Erythroblast (primary cell): ENCODE data around the gene MATK.

Source experiments
- DNase-seq, 2 experiments: peaks; one replicate each; lab custom pipeline; 2025; lab: John Stamatoyannopoulos, UW
- GATA1 ChIP-seq: IDR thresholded peaks from 2 replicates; pipeline ENCODE4 v1.6.1; 2011; ENCODE audit warnings: low read depth, mild to moderate bottlenecking, control low read depth, low read length, moderate library complexity
- POLR2A ChIP-seq: IDR thresholded peaks from 2 replicates; pipeline ENCODE4 v1.6.1; 2011; ENCODE audit warnings: mild to moderate bottlenecking, low read length

Gene MATK

DNA sequence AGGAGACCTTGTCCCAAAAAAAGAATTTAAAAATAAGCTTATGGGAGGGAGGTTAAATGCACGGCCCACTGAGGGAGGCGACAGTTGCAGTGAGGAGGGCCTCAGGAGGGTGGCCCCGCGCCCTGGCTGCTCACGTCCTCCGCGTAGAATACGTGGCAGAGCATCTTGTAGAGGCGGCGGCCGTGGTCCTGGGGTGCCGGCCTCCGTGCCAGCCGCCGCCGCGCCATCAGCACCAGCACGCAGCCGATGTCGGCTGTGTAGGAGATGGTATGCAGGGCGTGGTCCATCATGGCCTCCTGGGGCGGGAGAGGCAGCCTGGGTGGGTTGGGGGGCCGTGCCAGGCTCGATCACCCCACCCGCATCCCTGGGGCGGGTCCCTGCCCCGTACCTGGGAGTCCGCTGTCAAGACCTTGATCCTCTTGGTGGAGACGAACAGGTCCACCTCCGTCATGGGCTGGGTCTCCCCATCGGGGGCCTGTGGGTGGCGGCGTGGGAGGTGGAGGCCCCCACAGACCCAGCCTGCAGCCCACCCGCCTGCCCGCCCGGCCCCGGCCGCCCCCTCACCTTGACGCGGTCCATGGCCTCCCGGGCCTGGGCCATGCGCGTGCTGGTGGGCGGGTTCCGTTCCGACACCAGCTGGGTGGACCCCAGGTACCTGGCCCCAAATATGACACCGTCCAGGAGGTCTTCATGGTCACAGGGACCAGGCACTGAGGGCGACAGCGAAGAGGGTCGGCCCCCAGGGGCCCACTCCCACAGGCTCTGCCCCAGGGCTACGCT, 32.4 kb downstream of the MATK start:
- no peak for DNase-seq
- TF ChIP-seq GATA1 (no peak), POLR2A (no peak)

DNA sequence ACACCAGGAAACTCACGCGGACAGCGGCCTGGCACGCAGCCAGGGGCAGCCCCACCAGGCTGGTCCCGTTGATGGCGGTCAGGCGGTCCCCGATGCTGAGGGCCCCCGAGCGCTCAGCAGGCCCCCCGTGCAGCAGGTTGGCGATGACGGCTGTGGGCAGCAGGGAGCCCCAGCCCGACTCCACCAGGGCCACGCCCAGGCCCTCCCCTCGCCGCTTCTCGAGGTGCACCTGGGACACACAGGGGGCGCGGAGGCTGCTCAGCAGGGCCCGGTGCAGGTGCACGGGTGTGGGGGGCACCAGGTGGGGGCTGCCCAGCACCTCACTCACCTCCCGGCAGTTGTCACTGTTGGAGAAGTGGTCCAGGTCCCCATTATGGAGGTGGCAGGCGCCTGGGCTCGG, 33.7 kb downstream of the MATK start:
- DNase-seq, result no peak
- TF ChIP-seq GATA1 (no peak), POLR2A (no peak)

DNA sequence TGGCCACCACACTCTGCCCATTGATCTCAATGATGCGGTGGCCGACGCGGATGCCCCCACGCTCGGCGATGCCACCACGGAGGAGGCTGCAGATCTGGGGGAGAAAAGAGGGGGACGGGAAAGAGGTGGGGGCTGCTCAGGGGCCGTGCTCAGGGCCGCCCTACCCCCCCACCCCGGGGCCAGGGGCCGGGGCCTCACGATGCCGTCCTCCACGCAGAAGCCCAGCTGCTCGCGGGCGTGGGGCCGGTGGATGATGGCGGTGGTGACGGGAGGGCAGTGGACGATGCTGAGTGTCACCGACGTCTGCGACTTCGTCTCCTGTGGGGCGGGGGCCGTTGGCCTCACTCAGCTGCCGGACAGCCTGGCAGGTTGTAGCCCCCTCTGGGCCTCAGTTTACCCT, 34.9 kb downstream of the MATK start:
- no peak for DNase-seq
- no peak for TF ChIP-seq GATA1
- TF ChIP-seq POLR2A, result no peak

DNA sequence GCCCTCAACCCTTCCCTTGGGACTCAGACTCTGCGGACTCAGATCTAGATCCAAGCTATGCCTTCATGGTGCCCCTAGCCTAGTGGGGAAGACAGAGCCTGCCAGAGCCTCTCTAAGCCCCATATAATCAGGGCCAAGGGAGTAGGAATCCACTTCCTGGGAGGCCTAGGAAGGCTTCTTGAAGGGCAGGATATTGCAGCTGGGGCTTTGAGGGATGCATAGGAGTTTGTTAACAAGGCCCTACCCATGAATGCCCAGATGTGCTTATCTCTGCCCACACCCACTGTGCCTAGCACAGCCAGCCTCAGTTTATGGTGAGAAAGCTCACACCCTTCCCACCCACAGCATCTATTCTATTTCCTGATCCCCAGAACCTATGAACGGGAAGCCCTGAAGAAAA, 36.0 kb downstream of the MATK start:
- no peak for DNase-seq
- TF ChIP-seq GATA1 (no peak), POLR2A (no peak)

DNA sequence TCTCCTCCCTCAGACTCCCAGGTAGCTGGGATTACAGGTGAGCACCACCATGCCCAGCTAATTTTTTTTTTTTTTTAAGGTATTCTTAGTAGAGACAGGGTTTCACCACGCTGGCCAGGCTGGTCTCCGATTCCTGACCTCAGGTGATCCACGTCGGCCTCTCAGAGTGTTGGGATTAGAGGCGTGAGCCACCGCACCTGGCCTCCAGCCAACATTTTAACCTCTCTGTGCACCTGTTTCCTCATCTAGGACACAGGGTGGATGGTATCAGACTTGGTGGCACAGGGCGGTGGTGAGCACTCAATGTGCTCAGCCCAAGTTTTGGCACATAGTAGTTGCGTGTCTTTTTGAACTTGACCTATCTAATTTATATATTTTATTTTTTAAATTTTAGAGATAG, 37.2 kb downstream of the MATK start:
- TF ChIP-seq POLR2A, result no peak
- TF ChIP-seq GATA1, result no peak
- DNase-seq, result no peak

DNA sequence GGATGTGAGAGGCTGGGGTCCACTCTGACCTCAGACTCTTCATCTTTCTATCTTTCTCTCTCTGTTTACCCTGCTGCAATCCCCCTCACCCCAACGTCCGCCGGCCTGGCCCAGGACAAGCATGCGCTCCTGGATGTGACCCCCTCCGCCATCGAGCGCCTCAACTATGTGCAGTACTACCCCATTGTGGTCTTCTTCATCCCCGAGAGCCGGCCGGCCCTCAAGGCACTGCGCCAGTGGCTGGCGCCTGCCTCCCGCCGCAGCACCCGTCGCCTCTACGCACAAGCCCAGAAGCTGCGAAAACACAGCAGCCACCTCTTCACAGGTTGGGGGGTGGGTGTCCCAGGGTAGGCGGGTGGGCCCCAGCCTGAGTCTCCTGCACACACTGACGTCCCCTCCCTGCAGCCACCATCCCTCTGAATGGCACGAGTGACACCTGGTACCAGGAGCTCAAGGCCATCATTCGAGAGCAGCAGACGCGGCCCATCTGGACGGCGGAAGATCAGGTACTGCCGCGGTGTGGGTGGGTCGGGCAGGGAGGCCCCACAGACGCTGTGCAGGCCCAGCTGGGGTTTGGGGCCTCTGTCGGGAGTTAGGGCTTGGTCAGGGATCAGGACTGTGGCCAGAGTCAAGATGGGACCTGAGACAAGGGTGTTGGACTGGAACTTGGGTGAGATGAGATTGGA, 39.7 kb downstream of the MATK start:
- no peak for DNase-seq
- TF ChIP-seq POLR2A (no peak), GATA1 (no peak)

DNA sequence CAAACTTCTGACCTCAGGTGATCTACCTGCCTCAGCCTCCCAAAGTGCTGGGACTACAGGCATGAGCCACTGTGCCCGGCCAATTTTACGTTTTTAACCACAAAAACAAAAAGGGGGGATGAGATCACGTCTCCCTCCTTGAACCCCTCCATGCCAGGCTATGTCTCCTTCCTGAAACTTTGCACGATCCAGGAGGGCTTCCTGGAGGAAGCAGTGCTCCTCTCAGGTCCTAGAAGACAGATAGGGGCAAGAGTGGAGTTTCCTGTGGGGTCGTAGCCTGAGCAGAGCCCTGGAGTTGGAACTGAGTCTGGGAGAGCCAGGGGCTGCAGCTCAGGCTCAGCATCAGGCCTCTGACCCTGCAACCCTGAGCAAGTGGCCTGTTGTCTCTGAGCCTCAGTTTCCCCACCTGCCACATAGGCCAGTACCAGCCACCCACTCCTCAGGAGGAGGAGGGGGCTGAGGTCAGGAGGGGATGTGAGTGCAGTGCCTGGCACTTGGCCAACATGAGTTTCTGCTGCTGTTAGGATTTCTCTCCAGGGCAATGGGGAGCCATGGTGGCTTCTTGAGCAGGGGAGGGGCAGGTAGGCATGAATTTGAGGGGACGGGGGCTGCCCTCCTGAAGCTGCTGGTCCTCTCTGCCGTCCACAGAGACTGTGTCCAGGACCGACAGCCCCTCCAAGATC, 40.7 kb downstream of the MATK start:
- TF ChIP-seq POLR2A (no peak), GATA1 (no peak)
- DNase-seq, result no peak

DNA sequence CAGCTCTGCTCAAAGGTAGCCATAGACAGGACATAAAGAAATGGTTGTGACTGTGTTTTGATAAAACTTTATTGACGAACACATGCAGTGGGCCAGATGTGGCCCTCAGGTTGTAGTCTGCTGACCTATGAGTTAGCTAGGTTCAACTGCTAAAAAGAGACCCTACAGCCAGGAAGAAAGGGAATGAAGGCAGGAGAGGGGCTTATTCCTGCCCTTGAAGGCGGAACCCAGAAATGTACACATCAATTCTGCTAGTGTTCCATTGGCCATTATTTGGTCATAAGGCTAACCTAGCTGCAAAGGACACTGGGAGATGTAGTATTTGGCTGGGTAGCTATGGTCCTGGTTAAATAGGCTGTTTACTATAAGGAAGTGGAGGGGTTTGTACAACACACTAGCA, 42.7 kb downstream of the MATK start:
- TF ChIP-seq POLR2A, result no peak
- TF ChIP-seq GATA1, result no peak
- no peak for DNase-seq

DNA sequence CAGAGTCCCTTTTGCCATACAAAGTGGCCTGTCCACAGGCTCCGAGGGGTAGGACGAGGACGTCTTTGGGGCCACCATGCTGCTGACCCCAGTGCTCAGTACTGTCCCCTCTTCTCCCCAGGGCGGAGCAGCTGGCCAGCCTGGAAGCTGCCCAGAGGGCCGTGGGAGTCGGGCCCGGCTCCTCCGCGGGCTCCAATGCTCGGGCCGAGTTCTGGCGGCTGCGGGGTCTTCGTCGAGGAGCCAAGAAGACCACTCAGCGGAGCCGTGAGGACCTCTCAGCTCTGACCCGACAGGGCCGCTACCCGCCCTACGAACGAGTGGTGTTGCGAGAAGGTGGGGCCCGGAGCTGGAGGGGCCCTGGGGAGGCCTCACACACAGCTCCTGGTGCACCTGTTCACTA, 45.8 kb downstream of the MATK start:
- no peak for DNase-seq
- TF ChIP-seq POLR2A (no peak), GATA1 (no peak)

DNA sequence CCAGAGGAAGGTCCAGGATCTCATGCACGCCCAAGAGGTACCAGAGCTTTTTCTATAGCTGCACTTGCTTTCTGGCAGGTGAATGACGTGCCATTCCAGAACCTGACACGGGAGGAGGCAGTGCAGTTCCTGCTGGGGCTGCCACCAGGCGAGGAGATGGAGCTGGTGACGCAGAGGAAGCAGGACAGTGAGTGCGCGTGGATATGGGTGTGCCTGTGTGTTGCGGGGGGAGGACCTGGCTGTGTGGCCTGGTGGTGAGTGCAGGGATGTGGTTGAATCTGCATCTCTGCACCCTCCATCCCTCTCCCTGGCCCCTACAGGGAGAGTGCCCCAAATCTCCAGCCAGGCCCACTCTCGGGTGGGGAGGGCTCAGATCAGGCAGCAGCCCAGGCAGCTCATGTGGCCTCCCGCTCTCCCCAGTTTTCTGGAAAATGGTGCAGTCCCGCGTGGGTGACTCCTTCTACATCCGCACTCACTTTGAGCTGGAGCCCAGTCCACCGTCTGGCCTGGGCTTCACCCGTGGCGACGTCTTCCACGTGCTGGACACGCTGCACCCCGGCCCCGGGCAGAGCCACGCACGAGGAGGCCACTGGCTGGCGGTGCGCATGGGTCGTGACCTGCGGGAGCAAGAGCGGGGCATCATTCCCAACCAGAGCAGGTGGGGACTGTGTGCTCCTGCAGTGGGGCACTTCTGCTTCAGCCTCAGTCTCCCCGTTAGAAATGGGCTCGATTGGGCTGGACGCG, 47.5 kb downstream of the MATK start:
- DNase-seq, result no peak

DNA sequence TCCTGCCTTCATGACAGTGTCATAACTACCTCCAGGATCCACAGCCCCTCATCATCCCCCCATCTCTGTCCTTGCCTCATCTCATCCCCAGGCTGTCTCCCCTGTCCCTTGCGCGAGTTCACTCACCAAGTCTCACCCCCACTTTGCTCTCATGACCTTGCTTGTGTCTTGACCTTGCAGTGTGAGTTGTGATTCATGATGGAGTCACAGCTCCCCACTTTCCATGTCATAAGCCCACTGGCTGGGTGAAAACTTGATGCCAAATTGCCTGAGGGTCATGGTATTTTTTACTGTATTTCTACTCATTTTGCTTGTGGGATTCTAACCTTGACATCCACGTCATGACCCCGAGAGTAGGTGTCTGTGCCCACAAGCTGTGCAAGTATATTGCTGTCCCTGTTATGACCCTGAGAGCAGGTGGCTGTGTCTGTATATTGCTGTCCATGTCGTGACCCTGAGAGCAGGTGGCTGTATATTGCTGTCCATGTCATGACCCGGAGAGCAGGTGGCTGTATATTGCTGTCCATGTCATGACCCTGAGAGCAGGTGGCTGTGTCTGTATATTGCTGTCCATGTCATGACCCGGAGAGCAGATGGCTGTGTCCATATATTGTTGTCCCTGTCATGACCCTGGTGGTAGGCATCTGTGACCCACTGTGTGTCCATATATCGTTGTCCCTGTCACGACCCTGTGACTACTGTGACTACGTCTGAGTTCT, 48.5 kb downstream of the MATK start:
- DNase-seq, result no peak
- TF ChIP-seq POLR2A (no peak), GATA1 (no peak)

More for the DNA sequence above, 47.5 kb downstream of the MATK start:
- TF ChIP-seq POLR2A (no peak), GATA1 (no peak)

DNA sequence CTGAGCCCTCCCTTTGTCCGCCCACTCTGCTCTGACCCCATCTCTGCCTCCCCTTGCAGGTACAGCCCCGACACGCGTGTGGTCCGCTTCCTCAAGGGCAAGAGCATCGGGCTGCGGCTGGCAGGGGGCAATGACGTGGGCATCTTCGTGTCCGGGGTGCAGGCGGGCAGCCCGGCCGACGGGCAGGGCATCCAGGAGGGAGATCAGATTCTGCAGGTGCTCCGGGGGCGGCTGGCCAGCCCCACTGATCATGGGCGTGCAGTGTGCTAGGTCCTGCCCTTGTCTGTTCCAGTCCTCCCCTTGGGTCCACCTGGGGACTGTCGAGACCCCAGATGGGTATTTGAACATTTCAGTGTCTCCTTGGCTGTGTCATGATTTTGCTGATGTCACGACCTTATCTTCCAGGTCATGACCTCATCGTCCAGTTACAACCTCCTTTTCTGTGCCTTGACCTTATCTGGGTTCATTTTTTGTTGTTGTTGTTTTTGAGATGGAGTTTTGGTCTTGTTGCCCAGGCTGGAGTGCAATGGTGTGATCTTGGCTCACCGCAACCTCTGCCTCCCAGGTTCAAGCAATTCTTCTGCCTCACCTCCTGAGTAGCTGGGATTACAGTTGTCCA, 50.0 kb downstream of the MATK start:
- TF ChIP-seq GATA1 (no peak), POLR2A (no peak)
- DNase-seq, result no peak

DNA sequence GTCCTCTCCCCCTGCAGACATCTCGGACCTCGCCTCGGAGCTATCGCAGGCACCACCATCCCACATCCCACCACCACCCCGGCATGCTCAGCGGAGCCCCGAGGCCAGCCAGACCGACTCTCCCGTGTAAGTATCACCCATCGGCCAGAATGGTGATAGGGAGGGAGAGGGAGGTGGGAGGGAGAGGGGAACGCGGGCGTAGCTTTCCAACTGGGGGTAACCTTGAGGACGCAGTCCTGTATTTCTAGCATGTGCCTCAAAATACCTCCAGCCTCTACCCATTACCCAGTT, 51.9 kb downstream of the MATK start:
- no peak for DNase-seq
- no peak for TF ChIP-seq GATA1
- TF ChIP-seq POLR2A, result no peak
